HG03196 (cell line): ENCODE measurements around the gene CMSS1.

ENCODE experiments used
- ATAC-seq: cut with Tn5 transposase; IDR thresholded peaks from one replicate; pipeline ENCODE4 v1.9.1; 2021; ENCODE audit not compliant: unreplicated experiment

CMSS1 gene

DNA sequence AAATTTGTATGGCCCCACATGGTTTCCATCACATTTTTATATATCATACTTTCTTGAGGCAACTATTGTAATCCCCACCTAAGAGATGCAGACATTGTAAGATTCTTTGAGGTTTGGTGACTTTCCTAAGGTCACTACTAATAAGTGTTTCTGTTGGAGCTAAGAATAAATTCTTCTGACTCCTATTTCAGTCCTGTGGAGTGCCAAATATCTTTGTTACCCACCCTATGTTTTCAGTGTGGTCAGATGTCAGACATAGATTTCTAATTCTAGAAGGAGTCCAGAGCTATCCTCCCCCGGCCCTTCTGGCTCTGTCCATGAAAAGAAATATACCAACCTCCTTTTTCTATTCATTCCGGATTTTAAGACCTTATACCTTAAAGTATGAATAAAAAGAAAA, 342.9 kb downstream of the CMSS1 start:
- ATAC-seq = no peak

DNA sequence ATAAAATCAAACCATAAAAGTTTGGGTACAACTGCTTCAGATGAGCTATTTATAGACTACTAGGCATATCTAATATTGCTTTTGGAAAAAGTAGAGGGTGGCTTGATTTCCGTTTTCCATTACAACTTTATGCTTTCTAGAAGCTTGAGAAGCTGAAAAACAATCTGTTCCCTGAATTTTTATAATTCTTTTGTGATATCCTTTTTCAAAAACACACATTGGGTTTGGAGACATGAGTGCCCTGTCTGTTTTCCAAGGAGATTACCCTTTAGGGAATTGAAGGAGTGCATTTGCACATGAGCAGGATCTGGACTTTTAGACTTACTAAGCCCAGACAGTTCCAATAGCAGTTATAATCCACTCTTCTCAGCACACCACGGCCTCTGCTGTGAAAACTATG, 346.1 kb downstream of the CMSS1 start:
- no peak for ATAC-seq

GRCh38 chr3:100164743-100165142, 347.1 kb downstream of the CMSS1 start:
- ATAC-seq = no peak

- no peak for ATAC-seq
These were observed 348.4 kb downstream of the CMSS1 start for GRCh38 chr3:100165926-100166550.

DNA sequence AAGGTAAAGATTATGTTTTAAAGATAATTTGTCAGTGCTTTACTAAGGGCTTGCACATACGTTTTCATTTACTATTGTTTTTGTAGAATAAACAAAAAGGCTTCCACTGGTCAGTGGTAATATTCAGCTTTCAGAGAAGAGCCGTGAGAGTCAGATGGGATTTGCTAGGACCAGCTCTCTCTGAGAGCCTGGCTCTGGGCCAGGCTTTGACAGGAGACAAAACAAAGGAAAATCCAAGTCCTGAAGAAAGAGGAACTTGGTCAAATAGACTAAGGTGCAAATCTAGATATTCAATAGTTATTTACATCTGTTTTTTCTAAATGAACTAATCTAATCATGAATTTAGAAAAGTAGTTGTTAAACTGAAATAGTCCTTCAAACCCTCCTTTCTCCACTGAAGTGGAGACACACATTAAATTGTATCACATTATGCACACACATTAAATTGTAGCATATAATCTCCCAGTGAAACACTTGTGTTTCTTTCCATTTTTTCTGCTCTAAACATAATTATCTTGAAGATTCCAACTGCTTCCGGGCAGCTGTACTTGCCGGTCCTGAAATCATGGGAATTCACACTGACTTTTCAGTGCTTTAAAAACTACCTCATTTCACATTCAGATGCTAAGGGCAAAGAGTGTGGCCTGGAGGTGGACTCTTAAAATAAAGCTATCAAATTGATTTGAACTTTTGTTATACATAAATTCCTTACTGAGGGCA, 351.7 kb downstream of the CMSS1 start:
- ATAC-seq = no peak

DNA sequence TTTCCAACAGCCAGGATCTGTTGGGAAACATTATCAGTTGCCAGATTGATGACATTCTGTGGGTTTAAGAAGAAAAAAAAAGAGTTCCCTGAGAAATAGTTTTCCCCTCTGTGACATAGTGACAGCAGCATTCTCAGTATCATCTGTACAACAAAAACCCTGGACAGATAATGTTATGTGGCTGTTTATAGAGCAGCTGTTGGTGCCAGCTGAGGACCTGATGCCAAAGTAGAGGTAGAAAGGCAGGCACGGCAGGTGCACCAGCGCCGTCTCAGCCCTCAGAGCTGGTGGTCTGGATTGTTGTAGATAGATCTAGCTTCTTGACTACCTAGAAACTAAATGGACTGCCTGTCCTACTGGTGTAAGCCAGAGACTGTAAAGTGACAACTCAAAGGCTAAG, 352.8 kb downstream of the CMSS1 start:
- no peak for ATAC-seq

DNA sequence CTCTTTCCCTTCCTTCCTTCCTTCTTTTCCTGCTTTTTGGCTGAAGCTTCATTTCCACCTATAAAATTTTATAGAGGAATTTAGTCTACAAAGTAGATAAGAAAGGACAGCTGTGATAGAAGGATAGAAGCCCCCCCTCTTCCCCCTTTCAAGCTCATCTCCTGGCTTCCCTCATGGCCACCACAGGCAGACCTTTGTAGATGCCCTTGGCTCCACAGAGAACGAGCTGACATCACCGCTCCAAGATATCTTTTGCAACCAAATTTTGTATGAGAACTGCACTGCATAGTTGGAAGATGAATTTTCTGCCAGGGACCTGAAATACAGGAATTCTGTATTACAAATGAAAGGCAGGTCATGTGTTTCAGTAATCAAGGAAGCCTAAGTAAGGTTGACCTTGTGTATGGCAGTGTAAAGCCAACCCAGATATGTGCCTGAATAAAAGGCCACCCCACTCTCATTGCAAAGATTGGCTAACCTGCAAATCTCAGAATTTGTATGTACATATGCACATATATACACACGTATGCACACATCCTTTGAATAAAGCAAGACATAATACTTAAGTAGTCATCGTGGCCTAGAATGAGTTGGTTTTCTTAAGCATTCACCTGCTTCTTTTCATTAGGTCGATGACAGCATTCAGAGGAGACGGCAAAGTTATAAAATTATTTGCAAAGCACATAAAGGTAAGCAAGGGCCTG, 353.7 kb downstream of the CMSS1 start:
- ATAC-seq = no peak

DNA sequence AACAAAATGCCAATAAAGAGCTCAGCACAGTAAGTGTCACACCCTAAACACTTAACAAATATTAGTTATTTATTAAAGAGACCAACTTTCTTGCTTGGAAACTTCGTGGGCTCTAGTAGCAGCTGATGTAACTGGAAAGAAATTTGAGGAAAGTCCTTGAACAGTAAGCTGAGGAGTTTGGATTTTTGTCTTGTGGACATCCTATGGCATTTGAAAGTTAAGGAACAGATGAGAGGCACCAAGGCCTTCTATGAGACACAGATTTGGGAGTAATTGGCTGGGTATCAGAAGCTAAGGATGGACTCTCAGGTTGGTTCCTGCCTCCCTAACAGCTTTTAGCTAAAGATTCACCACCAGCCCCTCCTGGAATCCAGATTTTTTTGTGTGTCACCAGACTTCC, 356.3 kb downstream of the CMSS1 start:
- ATAC-seq = no peak

DNA sequence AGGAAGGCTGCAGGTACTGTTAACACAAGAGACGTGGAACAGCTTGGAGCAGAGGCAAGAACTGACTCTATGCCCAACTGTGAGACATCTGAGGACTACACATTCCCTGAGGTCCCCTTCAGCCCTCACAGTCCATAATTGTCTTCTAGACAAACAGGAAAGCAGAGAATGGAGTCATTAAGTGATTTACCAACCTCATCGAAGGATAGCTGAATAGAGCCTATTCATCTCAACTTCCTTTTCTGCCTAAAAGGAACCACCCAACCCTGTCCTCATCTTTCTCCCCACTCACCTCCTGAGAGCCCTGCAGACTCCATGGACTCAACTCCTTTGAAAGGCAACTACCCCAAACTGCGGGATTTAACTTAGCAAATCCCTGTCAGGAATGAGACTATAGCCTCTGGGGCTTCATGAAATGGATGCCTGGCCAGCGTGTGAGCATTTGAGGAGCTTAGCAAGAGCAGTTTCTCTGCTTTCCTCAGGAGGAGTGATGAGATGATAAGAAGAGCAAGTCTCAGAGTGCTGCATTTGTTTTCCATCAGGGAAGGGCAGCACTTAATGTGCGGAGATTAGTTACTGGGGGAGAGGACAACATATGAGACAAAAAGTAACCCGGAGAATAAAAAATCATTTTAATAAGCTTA, 358.1 kb downstream of the CMSS1 start:
- no peak for ATAC-seq

DNA sequence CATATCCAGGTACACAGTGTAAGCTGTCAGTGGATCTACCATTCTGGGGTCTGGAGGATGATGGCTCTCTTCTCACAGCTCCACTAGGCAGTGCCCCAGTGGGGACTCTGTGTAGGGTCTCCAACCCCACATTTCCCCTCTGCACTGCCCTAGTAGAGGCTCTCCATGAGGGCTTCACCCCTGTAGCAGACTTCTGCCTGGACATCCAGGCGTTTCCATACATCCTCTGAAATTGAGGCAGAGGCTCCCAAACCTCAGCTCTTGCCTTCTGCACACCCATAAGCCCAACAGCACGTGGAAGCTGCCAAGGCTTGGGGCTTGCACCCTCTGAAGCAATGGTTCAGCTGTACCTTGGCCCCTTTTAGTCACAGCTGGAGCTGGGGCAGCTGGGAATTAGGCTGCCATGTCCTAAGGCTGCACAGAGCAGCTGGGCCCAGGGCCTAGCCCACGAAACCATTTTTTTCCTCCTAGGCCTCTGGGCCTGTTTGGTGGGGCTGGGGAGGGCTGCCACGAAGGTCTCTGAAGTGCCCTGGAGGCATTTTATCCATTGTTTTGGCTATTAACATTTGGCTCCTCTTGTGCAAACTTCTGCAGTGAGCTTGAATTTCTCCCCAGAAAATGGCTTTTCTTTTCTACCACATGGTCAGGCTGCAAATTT, 362.2 kb downstream of the CMSS1 start:
- no peak for ATAC-seq

DNA sequence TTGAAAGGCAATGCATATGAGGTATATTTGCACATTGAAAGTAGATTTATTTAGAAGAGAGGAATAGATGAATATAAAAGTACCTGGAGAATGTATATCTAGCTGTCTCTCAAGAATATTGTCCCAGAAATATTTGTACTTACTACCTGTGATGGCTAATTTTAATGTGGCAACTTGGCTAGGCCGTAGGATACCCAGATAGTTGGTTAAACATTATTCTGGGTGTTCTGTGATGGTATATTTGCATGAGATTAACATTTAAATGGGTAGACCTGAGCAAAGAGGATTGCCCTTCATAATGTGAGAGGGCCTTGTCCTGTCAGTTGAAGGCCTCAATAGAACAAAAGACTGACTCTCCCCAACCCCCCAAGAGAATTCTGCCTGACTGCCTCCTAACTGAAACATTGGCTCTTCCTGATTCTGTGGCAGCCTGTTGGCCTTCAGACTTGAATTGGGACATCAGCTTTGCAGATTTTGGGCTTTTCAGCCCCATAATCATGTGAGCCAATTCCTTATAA, 366.0 kb downstream of the CMSS1 start:
- ATAC-seq = no peak

DNA sequence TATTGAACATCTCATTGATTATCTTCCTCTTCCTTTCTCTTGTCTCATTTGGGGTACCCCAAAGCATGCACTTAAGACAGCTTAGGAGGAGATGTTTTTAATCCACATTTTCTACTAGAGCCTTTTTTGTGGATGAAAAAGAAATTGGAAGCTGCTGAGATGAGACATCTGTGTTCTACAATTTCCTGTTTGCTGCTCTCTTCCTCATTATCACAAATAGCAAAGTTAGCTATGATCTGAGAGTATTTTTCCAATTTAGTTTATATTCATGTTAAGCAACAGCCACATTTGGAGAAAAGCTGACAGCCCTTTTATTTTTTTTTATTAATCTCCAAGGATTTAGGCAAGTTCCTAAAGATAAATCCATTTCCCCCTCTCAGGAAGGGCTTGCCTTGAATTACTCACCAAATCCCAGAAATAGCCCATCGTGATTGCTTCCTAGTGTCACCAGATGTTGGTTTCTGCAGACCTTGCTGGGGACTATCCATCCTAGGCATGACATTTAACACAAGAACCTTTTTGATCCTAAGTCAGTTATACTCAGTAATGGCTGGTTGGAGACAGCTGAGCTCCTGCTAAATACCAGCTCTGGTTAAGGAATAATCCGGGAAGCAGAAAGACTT, 367.4 kb downstream of the CMSS1 start:
- no peak for ATAC-seq

DNA sequence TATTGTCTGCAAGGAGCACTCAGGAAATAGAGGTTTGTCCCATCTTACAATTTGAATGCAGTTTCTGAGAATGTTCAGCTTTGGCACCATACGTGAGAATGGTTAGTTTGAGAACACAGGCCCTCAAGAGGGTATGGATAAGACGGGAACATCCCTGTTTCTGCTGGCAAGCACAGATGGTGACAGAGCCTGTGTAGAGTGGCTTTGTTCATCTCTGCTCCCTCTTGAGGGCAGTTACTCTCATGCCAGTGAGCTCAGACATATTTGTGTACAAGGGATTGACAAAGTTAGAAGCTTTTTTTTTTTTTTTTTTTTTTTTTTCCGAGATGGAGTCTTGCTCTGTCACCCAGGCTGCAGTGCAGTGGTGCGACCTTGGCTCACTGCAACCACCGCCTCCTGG, 368.2 kb downstream of the CMSS1 start:
- no peak for ATAC-seq

- no peak for ATAC-seq
These were observed 371.8 kb downstream of the CMSS1 start for GRCh38 chr3:100189444-100189964.

- no peak for ATAC-seq
These were observed 377.7 kb downstream of the CMSS1 start for GRCh38 chr3:100195375-100195774.

GRCh38 chr3:100197876-100198275, 380.2 kb downstream of the CMSS1 start:
- no peak for ATAC-seq

- ATAC-seq = no peak
These were observed 381.1 kb downstream of the CMSS1 start for GRCh38 chr3:100198579-100199269.

DNA sequence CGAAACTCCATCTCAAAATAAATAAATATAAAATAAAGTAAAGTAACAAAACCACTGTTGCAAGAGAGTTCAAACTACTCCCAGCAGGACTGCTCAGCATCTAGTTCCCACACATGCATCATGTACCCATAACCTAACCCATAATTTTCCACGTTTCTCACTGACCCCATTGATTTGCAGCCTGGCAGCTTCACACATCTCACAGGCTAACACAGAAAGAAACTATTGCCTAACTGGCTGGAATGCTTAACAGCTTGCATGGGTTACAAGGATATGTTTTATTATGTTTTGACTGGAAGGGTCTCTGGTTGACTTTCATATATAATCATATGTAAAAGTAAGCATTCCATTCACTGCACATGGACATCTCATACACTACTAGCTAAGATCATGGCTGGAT, 387.5 kb downstream of the CMSS1 start:
- no peak for ATAC-seq

- no peak for ATAC-seq
These were observed 389.0 kb downstream of the CMSS1 start for GRCh38 chr3:100206687-100207086.

DNA sequence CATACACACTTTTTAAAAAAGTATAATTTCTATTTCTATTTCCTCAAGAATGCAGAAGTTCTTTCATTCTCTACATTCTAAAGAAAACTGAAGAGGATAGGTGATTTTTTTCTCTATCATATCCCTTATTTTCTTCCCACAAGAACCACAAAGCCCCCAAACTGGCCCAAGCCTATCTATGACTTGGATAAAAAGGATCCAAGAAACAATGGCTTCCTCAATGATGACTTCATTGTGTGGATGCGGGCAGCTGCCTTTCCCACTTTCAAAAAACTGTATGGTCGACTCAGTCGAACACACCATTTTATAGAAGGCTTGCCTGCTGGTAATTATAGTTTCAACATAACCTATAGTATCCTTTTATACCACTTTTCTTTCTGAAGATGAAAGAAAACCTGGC, 390.2 kb downstream of the CMSS1 start:
- no peak for ATAC-seq
